Astrocyte (in vitro differentiated cells and primary cell): ENCODE measurements around the gene COMMD7. TPM values are rescaled to one million over a fixed set of nuclear protein-coding genes. Genes with fewer than 3 reads are reported as not detected.

Source experiments
- DNase-seq: peaks from one replicate; pipeline ENCODE4 v3.0.0-alpha.2; 2010; ENCODE audit warnings: low read depth
- FAIRE-seq: peaks from 2 replicates; lab custom pipeline; 2011; peaks lifted over from hg19 to GRCh38; lab: Jason Lieb, UNC
- H2AFZ ChIP-seq: 2 replicates; pipeline ENCODE4 v1.6.0; 2012; ENCODE audit warnings: low read depth, low read length, inconsistent platforms
- H3K27ac ChIP-seq: 2 replicates; pipeline ENCODE4 v1.5.1; 2011; ENCODE audit warnings: low read depth, low read length, inconsistent platforms
- H3K27me3 ChIP-seq: 2 replicates; pipeline ENCODE4 v1.6.0; 2011; ENCODE audit warnings: low read length, inconsistent platforms; ENCODE audit not compliant: insufficient read depth
- H3K36me3 ChIP-seq: 2 replicates; pipeline ENCODE4 v1.5.1; 2011; ENCODE audit warnings: low read length, inconsistent platforms; ENCODE audit not compliant: insufficient read depth
- H3K4me1 ChIP-seq: 2 replicates; pipeline ENCODE4 v1.5.1; 2011; ENCODE audit warnings: low read length, inconsistent platforms; ENCODE audit not compliant: insufficient read depth
- H3K4me2 ChIP-seq: 2 replicates; pipeline ENCODE4 v1.6.0; 2012; ENCODE audit warnings: low read length, inconsistent platforms
- H3K4me3 ChIP-seq: 2 replicates; pipeline ENCODE4 v1.5.1; 2011; ENCODE audit warnings: low read depth, mild to moderate bottlenecking, low read length, inconsistent platforms; ENCODE audit not compliant: insufficient read depth
- H3K79me2 ChIP-seq: 2 replicates; pipeline ENCODE4 v1.6.0; 2012; ENCODE audit warnings: mild to moderate bottlenecking, low read length, inconsistent platforms; ENCODE audit not compliant: insufficient read depth
- H3K9ac ChIP-seq: 2 replicates; pipeline ENCODE4 v1.6.0; 2012; ENCODE audit warnings: mild to moderate bottlenecking, low read length, inconsistent platforms
- H3K9me3 ChIP-seq: 2 replicates; pipeline ENCODE4 v1.5.1; 2012; ENCODE audit warnings: low read depth, mild to moderate bottlenecking, low read length, inconsistent platforms; ENCODE audit not compliant: insufficient read depth
- H4K20me1 ChIP-seq: 2 replicates; pipeline ENCODE4 v1.6.0; 2012; ENCODE audit warnings: low read length, inconsistent platforms; ENCODE audit not compliant: insufficient read depth
- H3K27ac Mint-ChIP-seq: one replicate; pipeline ENCODE4 v1.8.0; 2021; ENCODE audit warnings: mild to moderate bottlenecking, mixed read lengths; ENCODE audit not compliant: unreplicated experiment
- H3K27me3 Mint-ChIP-seq: one replicate; pipeline ENCODE4 v1.8.0; 2021; ENCODE audit warnings: low read depth, mixed read lengths; ENCODE audit not compliant: unreplicated experiment
- H3K36me3 Mint-ChIP-seq: one replicate; pipeline ENCODE4 v1.8.0; 2021; ENCODE audit warnings: low read depth, mixed read lengths; ENCODE audit not compliant: unreplicated experiment
- H3K4me1 Mint-ChIP-seq: one replicate; pipeline ENCODE4 v1.8.0; 2021; ENCODE audit warnings: low read depth, mixed read lengths; ENCODE audit not compliant: unreplicated experiment
- H3K4me3 Mint-ChIP-seq: one replicate; pipeline ENCODE4 v1.8.0; 2021; ENCODE audit warnings: mild to moderate bottlenecking, moderate library complexity, mixed read lengths; ENCODE audit not compliant: unreplicated experiment
- H3K9me3 Mint-ChIP-seq: one replicate; pipeline ENCODE4 v1.8.0; 2021; ENCODE audit warnings: mild to moderate bottlenecking, mixed read lengths; ENCODE audit not compliant: unreplicated experiment
- EZH2 ChIP-seq: IDR thresholded peaks from 2 replicates; pipeline ENCODE4 v1.6.1; 2012; ENCODE audit warnings: mild to moderate bottlenecking, low read length, inconsistent platforms; ENCODE audit not compliant: insufficient read depth
- total RNA-seq: library from RNA; stranded (reverse); gene quantifications from 2 replicates; pipeline ENCODE4 v1.2.1, GENCODE V29; 2021
- TF ChIP-seq, protein P1 (sequence below): IDR thresholded peaks from 2 replicates; pipeline ENCODE4 v1.5.1; 2011; ENCODE audit warnings: low read depth, mild to moderate bottlenecking, inconsistent platforms, low read length, moderate library complexity; ENCODE audit not compliant: insufficient read depth

Gene COMMD7
- total RNA-seq, 1 donor from 2014 or later: 38.9 TPM

DNA sequence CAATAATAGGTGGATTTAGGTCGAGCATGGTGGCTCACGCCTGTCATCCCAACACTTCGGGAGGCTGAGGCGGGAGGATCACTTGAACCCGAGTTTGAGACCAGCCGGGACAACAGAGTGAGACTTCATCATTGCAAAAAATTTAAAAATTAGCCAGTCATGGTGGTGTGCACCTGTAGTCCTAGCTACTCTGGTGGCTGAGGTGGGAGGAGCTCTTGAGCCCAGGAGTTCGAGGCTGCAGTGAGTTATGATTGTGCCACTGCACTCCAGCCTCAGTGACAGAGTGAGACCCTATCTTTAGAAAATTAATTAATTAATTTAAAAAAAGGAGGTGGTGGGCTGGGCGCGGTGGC is 56.1 kb downstream of the COMMD7 start:
- H3K36me3 ChIP-seq: no peaks in the 10 kb centered on the region
- no peak overlapping the region for H3K9ac ChIP-seq
- peaks cover 4% of the 10 kb centered on the region for H3K4me1 Mint-ChIP-seq
- H3K4me3 ChIP-seq: no peak overlapping the region
- H3K27me3 ChIP-seq: no peaks in the 10 kb centered on the region
- FAIRE-seq (no peak), DNase-seq (no peak)
- H3K79me2 ChIP-seq: no peaks in the 10 kb centered on the region
- H3K4me1 ChIP-seq: peaks cover 9% of the 10 kb centered on the region
- H3K27ac ChIP-seq: no peak overlapping the region
- H3K4me3 Mint-ChIP-seq: no peak overlapping the region
- no peak overlapping the region for H3K4me2 ChIP-seq
- no peaks in the 10 kb centered on the region for H3K36me3 Mint-ChIP-seq
- H2AFZ ChIP-seq: no peak overlapping the region
- TF ChIP-seq, protein P1, sequence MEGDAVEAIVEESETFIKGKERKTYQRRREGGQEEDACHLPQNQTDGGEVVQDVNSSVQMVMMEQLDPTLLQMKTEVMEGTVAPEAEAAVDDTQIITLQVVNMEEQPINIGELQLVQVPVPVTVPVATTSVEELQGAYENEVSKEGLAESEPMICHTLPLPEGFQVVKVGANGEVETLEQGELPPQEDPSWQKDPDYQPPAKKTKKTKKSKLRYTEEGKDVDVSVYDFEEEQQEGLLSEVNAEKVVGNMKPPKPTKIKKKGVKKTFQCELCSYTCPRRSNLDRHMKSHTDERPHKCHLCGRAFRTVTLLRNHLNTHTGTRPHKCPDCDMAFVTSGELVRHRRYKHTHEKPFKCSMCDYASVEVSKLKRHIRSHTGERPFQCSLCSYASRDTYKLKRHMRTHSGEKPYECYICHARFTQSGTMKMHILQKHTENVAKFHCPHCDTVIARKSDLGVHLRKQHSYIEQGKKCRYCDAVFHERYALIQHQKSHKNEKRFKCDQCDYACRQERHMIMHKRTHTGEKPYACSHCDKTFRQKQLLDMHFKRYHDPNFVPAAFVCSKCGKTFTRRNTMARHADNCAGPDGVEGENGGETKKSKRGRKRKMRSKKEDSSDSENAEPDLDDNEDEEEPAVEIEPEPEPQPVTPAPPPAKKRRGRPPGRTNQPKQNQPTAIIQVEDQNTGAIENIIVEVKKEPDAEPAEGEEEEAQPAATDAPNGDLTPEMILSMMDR: no peak
- no peak for TF ChIP-seq EZH2
- H3K9me3 ChIP-seq: no peaks in the 10 kb centered on the region
- H4K20me1 ChIP-seq: no peaks in the 10 kb centered on the region
- no peaks in the 10 kb centered on the region for H3K9me3 Mint-ChIP-seq
- no peaks in the 10 kb centered on the region for H3K27me3 Mint-ChIP-seq
- no peak overlapping the region for H3K27ac Mint-ChIP-seq

DNA sequence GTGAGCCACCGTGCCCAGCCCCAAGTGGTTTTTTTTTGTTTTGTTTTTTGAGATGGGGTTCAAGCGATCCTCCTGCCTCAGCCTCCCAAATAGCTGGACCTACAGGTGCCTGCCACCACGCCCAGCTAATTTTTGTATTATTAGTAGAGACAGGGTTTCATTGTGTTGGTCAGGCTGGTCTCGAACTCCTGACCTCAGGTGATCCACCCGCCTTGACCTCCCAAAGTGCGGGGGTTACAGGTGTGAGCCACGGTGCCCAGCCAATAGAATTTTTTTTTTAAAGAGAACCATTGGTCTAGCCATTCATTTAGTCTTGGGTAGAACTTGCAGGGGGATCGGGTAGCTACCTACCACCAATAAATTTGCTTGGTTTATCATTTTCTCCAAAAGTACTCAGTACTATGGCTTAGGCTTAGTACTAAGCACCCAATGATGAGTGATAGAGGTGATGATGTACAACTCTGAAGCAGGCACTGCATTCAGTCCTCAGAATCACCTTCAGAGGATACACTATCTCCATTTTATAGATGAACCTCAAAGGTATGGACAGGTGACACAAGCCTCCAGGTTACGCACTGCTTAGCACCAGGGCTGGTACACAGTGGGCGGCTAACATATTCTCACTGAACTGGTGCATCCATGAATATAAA is 56.6 kb downstream of the COMMD7 start:
- DNase-seq (no peak), FAIRE-seq (no peak)
- Histone ChIP-seq H3K4me2 (no peak overlapping the region), H4K20me1 (no peaks in the 10 kb centered on the region), H3K27ac (no peak overlapping the region), H3K4me1 (peaks cover 11% of the 10 kb centered on the region), H3K36me3 (no peaks in the 10 kb centered on the region), H3K4me3 (no peak overlapping the region), H3K9me3 (no peaks in the 10 kb centered on the region), H3K79me2 (no peaks in the 10 kb centered on the region), H2AFZ (no peak overlapping the region), H3K9ac (no peak overlapping the region), H3K27me3 (no peaks in the 10 kb centered on the region)
- peaks cover 7% of the 10 kb centered on the region for H3K4me1 Mint-ChIP-seq
- H3K9me3 Mint-ChIP-seq: no peaks in the 10 kb centered on the region
- TF ChIP-seq, protein P1: no peak
- no peak for TF ChIP-seq EZH2
- no peaks in the 10 kb centered on the region for H3K36me3 Mint-ChIP-seq
- H3K27ac Mint-ChIP-seq: no peak overlapping the region
- H3K4me3 Mint-ChIP-seq: no peak overlapping the region
- no peaks in the 10 kb centered on the region for H3K27me3 Mint-ChIP-seq
